Right atrium auricular region (tissue), 2 donors: Measurements from ENCODE around the gene TMED7. TPM values are rescaled to one million over a fixed set of nuclear protein-coding genes. Genes with fewer than 3 reads are reported as not detected.
"Not testable (repeated sequence)": the region's sequence is repeated elsewhere in the genome, so short reads cannot be mapped to it uniquely, and the experiment has no call there.

ENCODE experiments used
- DNase-seq: peaks from one replicate; pipeline ENCODE4 v3.0.0-alpha.2; 2019; ENCODE audit warnings: low spot score
- H3K27ac ChIP-seq, 2 donors: fragments of 200-600 bp; sonication (generic); 1 replicate in 1 of 2; 2 replicates in 1 of 2; pipeline ENCODE4 v1.5.1; 2016 to 2019
- H3K27me3 ChIP-seq, 2 donors: fragments of 200-600 bp; sonication (generic); one replicate each; pipeline versions ENCODE4 v1.5.1 to v1.6.0; 2017 to 2019
- H3K36me3 ChIP-seq: fragments of 200-600 bp; sonication (generic); one replicate; pipeline ENCODE4 v1.5.1; 2016
- H3K4me1 ChIP-seq, 2 donors: fragments of 200-600 bp; sonication (generic); one replicate each; pipeline versions ENCODE4 v1.5.1 to v1.6.0; 2017 to 2019
- H3K4me3 ChIP-seq, 2 donors: fragments of 200-600 bp; sonication (generic); 1 replicate in 1 of 2; 2 replicates in 1 of 2; pipeline ENCODE4 v1.5.1; 2017 to 2019; ENCODE audit warnings: mild to moderate bottlenecking in 1 of 2, moderate library complexity in 1 of 2
- H3K9me3 ChIP-seq, 2 donors: fragments of 200-600 bp; sonication (generic); one replicate each; pipeline ENCODE4 v1.5.1; 2019
- total RNA-seq, 2 donors: library from RNA; depleted of rRNA; stranded (reverse); fragments of >200 nt; gene quantifications; one replicate each; pipeline ENCODE4 v1.1.0, GENCODE V29; 2016
- TF ChIP-seq, protein P1 (sequence below), 2 donors: fragments of 200-600 bp; sonication (generic); IDR thresholded peaks; one replicate each; pipeline ENCODE4 v1.5.1; 2019; ENCODE audit warnings: antibody characterized with exemption in 2 of 2

TMED7 gene
- total RNA-seq, 2 donors from 2014 or later, result 70.2 to 101 TPM

DNA sequence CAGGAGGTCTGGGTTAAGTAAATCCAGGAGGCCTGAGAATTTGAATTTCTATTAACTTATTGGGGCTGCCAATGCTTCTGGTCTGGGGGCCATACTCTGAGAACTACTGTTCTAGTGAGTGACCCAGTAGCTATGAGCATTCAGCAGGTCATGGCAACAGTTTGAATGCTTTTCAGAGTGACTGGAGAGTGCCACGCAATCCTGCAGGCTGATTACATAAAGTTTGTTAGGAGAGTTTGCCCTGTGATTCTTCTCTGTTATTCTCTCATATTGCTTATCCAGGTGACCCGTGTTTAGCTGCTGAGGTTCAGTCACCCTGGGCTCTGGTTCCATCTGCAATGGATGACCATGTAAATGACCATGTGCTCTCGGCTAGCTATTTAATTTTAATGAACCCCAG, 22.2 kb upstream of the TMED7 start:
- H3K4me3 ChIP-seq, result no peak overlapping the region
- no peak for DNase-seq
- TF ChIP-seq, protein P1, sequence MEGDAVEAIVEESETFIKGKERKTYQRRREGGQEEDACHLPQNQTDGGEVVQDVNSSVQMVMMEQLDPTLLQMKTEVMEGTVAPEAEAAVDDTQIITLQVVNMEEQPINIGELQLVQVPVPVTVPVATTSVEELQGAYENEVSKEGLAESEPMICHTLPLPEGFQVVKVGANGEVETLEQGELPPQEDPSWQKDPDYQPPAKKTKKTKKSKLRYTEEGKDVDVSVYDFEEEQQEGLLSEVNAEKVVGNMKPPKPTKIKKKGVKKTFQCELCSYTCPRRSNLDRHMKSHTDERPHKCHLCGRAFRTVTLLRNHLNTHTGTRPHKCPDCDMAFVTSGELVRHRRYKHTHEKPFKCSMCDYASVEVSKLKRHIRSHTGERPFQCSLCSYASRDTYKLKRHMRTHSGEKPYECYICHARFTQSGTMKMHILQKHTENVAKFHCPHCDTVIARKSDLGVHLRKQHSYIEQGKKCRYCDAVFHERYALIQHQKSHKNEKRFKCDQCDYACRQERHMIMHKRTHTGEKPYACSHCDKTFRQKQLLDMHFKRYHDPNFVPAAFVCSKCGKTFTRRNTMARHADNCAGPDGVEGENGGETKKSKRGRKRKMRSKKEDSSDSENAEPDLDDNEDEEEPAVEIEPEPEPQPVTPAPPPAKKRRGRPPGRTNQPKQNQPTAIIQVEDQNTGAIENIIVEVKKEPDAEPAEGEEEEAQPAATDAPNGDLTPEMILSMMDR (IDR thresholded peaks at IDR 0.05), result no peak
- no peaks in the 10 kb centered on the region for H3K27me3 ChIP-seq
- no peaks in the 10 kb centered on the region for H3K4me1 ChIP-seq
- no peaks in the 10 kb centered on the region for H3K36me3 ChIP-seq
- no peak overlapping the region for H3K27ac ChIP-seq
- no peaks in the 10 kb centered on the region for H3K9me3 ChIP-seq

DNA sequence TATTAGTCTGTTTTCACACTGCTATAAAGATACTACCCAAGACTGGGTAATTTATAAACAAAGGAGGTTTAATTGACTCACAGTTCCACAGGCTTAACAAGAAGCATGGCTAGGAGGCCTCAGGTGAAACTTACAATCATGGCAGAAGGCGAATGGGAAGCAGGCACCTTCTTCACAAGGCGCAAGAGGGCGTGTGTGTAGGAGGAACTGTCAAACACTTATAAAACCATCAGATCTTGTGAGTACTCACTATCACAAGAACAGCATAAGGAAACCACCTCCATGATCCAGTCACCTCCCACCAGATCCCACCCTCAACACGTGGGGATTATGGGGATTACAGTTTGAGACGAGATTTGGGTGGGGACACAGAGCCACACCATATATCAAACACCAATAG, 19.6 kb upstream of the TMED7 start:
- H3K4me1 ChIP-seq, H3K36me3 ChIP-seq, H3K4me3 ChIP-seq, H3K9me3 ChIP-seq, H3K27ac ChIP-seq, DNase-seq, H3K27me3 ChIP-seq: not testable (repeated sequence)

DNA sequence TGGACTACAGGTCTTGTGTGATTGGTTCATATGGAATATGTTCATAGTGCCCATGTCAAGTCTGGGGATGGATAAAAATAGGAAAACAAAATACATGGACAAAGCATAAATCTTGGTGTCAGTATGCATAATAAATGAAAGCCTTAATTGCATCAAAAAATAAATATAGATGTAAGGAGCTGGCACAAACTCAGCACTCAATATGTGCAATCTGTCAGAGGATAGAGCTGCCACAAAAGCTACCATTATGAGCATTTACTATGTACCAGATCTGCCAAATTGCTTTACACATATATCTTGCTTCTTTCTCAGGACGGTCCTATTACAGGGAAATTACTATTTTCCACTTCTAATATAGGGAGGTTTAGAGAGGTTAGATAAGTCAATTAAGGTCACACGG, 18.2 kb upstream of the TMED7 start:
- Histone ChIP-seq H3K27me3 (no peaks in the 10 kb centered on the region), H3K36me3 (no peaks in the 10 kb centered on the region), H3K27ac (no peak overlapping the region), H3K9me3 (no peaks in the 10 kb centered on the region), H3K4me3 (no peak overlapping the region), H3K4me1 (no peaks in the 10 kb centered on the region)
- DNase-seq, result no peak
- TF ChIP-seq, protein P1 (IDR thresholded peaks at IDR 0.05), result no peak

DNA sequence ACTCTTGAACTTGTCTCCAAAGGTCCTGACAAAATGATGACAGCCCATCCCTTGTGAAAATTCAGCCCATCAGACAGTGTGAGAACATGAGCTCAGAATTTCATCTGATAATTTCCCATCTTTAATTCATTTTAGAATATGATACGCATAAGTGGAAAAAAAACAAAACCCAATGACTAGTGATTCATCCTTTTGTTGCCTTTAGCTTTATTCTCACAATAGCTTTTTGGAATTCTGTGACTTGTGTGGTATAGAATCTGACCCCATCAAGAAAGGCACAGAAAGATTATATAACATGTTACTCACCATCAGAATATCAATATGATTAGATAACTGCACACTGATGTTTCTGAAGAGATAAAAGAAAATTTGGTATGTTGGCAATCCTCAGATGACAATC, 16.1 kb upstream of the TMED7 start:
- H3K4me1 ChIP-seq, result no peaks in the 10 kb centered on the region
- TF ChIP-seq, protein P1 (IDR thresholded peaks at IDR 0.05), result no peak
- no peak overlapping the region for H3K4me3 ChIP-seq
- no peak overlapping the region for H3K27ac ChIP-seq
- H3K27me3 ChIP-seq, result no peaks in the 10 kb centered on the region
- no peaks in the 10 kb centered on the region for H3K36me3 ChIP-seq
- H3K9me3 ChIP-seq, result no peaks in the 10 kb centered on the region
- DNase-seq, result no peak

DNA sequence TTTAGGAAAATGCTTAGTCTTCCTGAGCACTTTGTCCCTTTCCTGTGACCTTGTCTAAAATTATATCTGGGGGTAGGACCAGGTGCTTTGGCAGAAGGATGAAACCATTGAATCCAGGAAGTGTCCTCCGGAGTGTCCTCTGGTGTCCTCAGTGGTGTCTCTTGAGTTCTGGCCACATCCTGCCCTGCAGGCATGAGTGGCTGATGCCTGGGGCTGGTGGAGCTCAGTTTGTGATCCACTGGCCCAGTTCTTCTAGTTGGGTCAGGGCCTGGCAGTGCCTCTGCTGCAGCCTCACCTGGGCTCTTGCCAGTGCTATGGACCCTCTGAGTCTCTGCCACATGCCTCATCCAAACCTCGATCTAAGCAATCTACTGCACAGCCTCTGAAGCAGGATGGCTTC, 14.4 kb upstream of the TMED7 start:
- no peak overlapping the region for H3K27ac ChIP-seq
- TF ChIP-seq, protein P1 (IDR thresholded peaks at IDR 0.05), result no peak
- no peak for DNase-seq
- H3K4me3 ChIP-seq, result no peak overlapping the region
- no peaks in the 10 kb centered on the region for H3K4me1 ChIP-seq
- no peaks in the 10 kb centered on the region for H3K27me3 ChIP-seq
- H3K9me3 ChIP-seq, result no peaks in the 10 kb centered on the region
- no peaks in the 10 kb centered on the region for H3K36me3 ChIP-seq

DNA sequence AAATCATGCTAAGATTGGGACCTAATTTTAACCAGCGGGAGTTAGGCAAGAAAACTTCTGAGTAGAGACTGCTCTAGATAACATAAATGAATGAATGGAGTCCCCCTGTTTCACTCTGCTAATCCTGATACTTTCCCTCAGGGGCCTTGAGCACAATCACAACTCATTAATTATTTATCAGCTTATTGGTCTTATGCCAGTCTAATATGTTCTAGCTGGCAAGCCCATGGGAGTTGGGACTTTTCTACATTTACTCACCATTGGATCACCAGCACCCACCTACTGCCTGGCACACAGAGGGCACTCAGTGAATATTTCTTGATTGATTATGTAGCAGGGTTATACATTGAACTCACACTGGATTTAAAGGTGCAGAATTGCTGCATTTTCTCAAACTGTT, 13.5 kb upstream of the TMED7 start:
- TF ChIP-seq, protein P1 (IDR thresholded peaks at IDR 0.05), result no peak
- Histone ChIP-seq H3K36me3 (no peaks in the 10 kb centered on the region), H3K4me1 (peaks cover 0 to 2% of the 10 kb centered on the region in 2 donors), H3K27me3 (no peaks in the 10 kb centered on the region), H3K4me3 (no peak overlapping the region), H3K9me3 (no peaks in the 10 kb centered on the region), H3K27ac (no peak overlapping the region)
- DNase-seq, result no peak
